ENCODE results near the gene TET1. TPM values are rescaled to one million over a fixed set of nuclear protein-coding genes. Genes with fewer than 3 reads are reported as not detected.

The TET1 gene
- total RNA-seq, 1 donor from 2014 or later: 3.2 TPM

- Histone ChIP-seq H3K9me3 (no peaks in the 10 kb centered on the region), H3K4me3 (no peak overlapping the region), H3K4me1 (peaks cover 26% of the 10 kb centered on the region), H3K36me3 (no peaks in the 10 kb centered on the region), H3K27me3 (no peaks in the 10 kb centered on the region), H3K27ac (no peak overlapping the region)
- TF ChIP-seq, protein P1, sequence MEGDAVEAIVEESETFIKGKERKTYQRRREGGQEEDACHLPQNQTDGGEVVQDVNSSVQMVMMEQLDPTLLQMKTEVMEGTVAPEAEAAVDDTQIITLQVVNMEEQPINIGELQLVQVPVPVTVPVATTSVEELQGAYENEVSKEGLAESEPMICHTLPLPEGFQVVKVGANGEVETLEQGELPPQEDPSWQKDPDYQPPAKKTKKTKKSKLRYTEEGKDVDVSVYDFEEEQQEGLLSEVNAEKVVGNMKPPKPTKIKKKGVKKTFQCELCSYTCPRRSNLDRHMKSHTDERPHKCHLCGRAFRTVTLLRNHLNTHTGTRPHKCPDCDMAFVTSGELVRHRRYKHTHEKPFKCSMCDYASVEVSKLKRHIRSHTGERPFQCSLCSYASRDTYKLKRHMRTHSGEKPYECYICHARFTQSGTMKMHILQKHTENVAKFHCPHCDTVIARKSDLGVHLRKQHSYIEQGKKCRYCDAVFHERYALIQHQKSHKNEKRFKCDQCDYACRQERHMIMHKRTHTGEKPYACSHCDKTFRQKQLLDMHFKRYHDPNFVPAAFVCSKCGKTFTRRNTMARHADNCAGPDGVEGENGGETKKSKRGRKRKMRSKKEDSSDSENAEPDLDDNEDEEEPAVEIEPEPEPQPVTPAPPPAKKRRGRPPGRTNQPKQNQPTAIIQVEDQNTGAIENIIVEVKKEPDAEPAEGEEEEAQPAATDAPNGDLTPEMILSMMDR (IDR thresholded peaks at IDR 0.05): no peak
- intact Hi-C loops (cut with DNase I): no loop called here
- no peak for DNase-seq (ENCODE audit: extremely low spot score in 2 of 2)
Measured at GRCh38 chr10:68565658-68566057, 5.5 kb downstream of the TET1 start.

- Histone ChIP-seq H3K27ac (no peak overlapping the region), H3K4me1 (peaks cover 19% of the 10 kb centered on the region), H3K36me3 (no peaks in the 10 kb centered on the region), H3K9me3 (no peaks in the 10 kb centered on the region), H3K4me3 (no peak overlapping the region), H3K27me3 (no peaks in the 10 kb centered on the region)
- TF ChIP-seq, protein P1 (IDR thresholded peaks at IDR 0.05): no peak
- TF ChIP-seq POLR2A (IDR thresholded peaks at IDR 0.05) (no peak), POLR2AphosphoS5 (IDR thresholded peaks at IDR 0.05; ENCODE audit: insufficient read depth in 1 of 2, low read depth in 1 of 2) (no peak)
- intact Hi-C loops (cut with DNase I): no loop called here
- no peak for DNase-seq (ENCODE audit: extremely low spot score in 2 of 2)
Measured at GRCh38 chr10:68566351-68566750, 6.2 kb downstream of the TET1 start.

GRCh38 chr10:68566955-68567354, 6.8 kb downstream of the TET1 start:
- no peak overlapping the region for H3K27ac ChIP-seq

DNA sequence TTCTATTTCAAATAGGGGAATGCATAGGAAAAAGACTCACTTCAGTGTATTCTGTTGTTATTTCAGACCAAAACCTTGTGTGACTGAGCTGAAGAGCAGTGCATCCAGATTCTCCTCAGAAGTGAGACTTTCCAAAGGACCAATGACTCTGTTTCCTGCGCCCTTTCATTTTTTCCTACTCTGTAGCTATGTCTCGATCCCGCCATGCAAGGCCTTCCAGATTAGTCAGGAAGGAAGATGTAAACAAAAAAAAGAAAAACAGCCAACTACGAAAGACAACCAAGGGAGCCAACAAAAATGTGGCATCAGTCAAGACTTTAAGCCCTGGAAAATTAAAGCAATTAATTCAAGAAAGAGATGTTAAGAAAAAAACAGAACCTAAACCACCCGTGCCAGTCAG, 12.0 kb downstream of the TET1 start:
- intact Hi-C loops (cut with DNase I): no loop called here
- no peak overlapping the region for H3K27ac ChIP-seq
- H3K36me3 ChIP-seq: peaks cover 0 to 7% of the 10 kb centered on the region in 2 donors
- H3K4me3 ChIP-seq: no peak overlapping the region
- no peak for DNase-seq (ENCODE audit: extremely low spot score in 2 of 2)
- no peaks in the 10 kb centered on the region for H3K9me3 ChIP-seq
- TF ChIP-seq, protein P1 (IDR thresholded peaks at IDR 0.05): no peak
- no peak for TF ChIP-seq POLR2AphosphoS5 (IDR thresholded peaks at IDR 0.05; ENCODE audit: insufficient read depth in 1 of 2, low read depth in 1 of 2)
- TF ChIP-seq POLR2A (IDR thresholded peaks at IDR 0.05): no peak
- no peaks in the 10 kb centered on the region for H3K27me3 ChIP-seq
- no peaks in the 10 kb centered on the region for H3K4me1 ChIP-seq

More at GRCh38 chr10:68566955-68567354, 6.8 kb downstream of the TET1 start:
- Histone ChIP-seq H3K4me1 (peaks cover 13% of the 10 kb centered on the region), H3K9me3 (no peaks in the 10 kb centered on the region), H3K36me3 (no peaks in the 10 kb centered on the region), H3K27me3 (no peaks in the 10 kb centered on the region), H3K4me3 (no peak overlapping the region)
- TF ChIP-seq, protein P1 (IDR thresholded peaks at IDR 0.05): no peak
- DNase-seq (ENCODE audit: extremely low spot score in 2 of 2): no peak
- intact Hi-C loops (cut with DNase I): no loop called here

- no peaks in the 10 kb centered on the region for H3K9me3 ChIP-seq
- no peak for DNase-seq (ENCODE audit: extremely low spot score in 2 of 2)
- TF ChIP-seq POLR2A (IDR thresholded peaks at IDR 0.05) (no peak), POLR2AphosphoS5 (IDR thresholded peaks at IDR 0.05; ENCODE audit: insufficient read depth in 1 of 2, low read depth in 1 of 2) (no peak)
- TF ChIP-seq, protein P1 (IDR thresholded peaks at IDR 0.05): no peak
- H3K27me3 ChIP-seq: no peaks in the 10 kb centered on the region
- intact Hi-C loops (cut with DNase I): no loop called here
- H3K27ac ChIP-seq: no peak overlapping the region
- no peak overlapping the region for H3K4me3 ChIP-seq
- peaks cover 0 to 7% of the 10 kb centered on the region in 2 donors for H3K36me3 ChIP-seq
- H3K4me1 ChIP-seq: no peaks in the 10 kb centered on the region
Measured at GRCh38 chr10:68574051-68574450, 13.9 kb downstream of the TET1 start.
